Fibroblast of skin of left quadriceps (primary cell): ENCODE measurements around the gene ESR1.
"Not testable (repeated sequence)": the region's sequence is repeated elsewhere in the genome, so short reads cannot be mapped to it uniquely, and the experiment has no call there.

ENCODE experiments used
- DNase-seq, 2 experiments: peaks; one replicate each; pipeline ENCODE4 v3.0.0-alpha.2; 2013; ENCODE audit warnings: low read depth in 2 of 2

ESR1 gene

DNA sequence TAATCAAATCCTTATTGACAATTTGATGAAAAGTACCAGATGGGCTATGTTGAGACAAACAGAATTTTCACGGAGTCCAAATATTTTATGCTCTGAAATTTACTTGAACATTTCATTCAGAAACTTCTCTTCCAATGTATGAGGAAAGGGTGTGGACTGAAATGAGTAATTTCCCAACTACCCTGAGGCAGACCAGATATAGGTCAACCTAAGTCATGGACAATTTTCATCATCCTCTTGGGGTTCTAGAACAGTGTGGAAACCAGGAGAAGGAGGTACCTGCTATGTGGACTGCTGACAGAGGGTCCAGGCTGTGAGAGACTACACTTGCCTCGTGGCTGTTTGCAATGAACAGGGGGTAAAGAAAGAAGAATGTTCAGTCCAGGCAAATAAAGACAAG lies 323.0 kb downstream of the ESR1 start:
- DNase-seq, result no peak

GRCh38 chr6:152135755-152136448 lies 328.4 kb downstream of the ESR1 start:
- no peak for DNase-seq

GRCh38 chr6:152136449-152136825 lies 329.0 kb downstream of the ESR1 start:
- DNase-seq, result no peak

DNA sequence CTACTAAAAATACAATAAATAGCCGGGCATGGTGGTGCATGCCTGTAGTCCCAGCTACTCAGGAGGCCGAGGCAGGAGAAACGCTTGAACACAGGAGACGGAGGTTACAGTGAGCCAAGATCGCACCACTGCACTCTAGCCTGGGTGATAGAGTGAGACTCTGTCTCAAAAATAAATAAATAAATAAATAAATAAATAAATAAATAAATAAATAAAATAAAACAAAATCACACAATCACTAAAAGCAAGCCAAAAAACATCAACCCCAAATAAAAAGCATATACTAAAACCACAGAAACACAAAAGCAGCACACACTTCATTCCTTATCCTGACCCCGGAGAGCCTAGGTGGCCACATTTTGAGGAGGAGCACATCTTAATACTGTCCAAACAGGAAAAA lies 330.9 kb downstream of the ESR1 start:
- not testable (repeated sequence) for DNase-seq

DNA sequence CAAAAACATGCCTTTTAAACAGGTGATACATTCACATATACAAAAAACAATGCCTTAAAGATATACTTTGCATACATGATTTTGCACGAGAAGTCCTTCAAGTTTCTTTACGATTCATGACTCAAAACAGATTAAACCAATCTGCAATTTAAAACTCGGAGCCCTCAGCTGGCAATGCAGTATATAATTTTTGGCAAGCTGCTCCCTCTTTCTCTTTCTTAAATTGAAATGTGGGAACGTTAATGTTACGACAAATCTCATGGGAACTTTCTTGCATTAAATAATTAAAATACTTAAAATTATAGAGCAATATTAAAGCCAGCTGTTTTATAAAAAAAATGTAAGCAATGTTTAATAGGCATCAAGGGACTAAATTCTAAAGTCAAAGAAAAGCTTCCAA lies 334.6 kb downstream of the ESR1 start:
- DNase-seq, result peak; percentile 67 to 70

GRCh38 chr6:152143359-152143758 lies 335.9 kb downstream of the ESR1 start:
- no peak for DNase-seq

DNA sequence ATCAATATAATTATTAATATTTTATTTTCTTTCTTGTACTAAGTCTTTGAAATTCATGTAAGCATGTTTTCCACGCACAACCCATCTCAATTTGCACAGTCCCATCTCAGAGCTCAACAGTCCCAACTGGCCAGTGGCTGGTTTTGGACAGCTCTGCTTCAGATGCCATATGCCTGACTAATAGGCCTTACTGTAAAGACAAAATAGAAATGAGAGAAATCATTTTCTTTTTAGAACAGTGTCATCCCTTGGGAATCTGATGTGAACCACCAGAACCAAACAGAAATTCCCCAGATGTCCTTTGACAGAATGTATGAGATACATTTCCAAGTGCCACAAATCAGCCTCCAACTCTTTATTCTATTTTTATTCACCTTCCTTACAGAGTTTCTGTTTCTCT lies 338.9 kb downstream of the ESR1 start:
- DNase-seq, result peak; percentile 74 to 78

GRCh38 chr6:152147269-152147668 lies 339.8 kb downstream of the ESR1 start:
- no peak for DNase-seq

DNA sequence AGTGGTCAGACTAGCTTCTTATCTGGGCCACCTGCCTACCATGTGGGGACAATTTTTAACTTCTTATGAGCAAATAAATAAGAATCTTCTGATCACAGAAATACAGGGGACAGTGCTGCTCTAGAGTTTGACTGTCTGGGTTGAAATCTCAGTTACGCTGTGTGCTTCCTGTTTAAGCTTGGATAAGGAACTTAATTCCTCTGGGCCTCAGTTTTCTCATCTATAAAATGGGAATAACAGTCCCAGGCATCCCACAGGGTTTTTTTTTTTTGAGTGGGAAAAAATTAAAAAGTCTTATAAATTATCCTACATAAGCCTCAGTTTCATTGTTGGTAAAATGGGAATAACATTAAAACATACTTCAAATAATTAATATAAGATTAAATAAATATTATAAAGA lies 340.9 kb downstream of the ESR1 start:
- no peak for DNase-seq

GRCh38 chr6:152150196-152150595 lies 342.7 kb downstream of the ESR1 start:
- DNase-seq, result peak in 1 of 2 experiments; percentile 20

DNA sequence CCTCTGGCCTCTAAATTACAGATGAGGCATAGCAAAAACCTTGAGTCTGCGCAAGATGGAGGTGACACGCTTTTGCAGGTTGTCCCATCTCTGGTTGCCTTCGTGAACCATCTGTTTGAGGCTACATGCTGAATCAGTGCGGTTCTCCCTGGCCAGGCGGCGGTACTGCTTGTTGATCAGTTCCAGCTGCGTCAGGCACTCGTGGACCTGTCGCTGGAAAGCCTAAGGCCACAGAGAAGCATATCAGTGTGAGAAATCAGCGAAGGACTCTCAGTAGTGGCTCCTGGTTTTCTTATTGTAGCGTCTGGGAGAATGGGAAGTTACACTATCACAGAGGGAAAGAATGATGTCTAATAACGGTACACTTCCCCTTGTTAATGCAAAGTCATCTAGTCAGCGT lies 344.4 kb downstream of the ESR1 start:
- no peak for DNase-seq

DNA sequence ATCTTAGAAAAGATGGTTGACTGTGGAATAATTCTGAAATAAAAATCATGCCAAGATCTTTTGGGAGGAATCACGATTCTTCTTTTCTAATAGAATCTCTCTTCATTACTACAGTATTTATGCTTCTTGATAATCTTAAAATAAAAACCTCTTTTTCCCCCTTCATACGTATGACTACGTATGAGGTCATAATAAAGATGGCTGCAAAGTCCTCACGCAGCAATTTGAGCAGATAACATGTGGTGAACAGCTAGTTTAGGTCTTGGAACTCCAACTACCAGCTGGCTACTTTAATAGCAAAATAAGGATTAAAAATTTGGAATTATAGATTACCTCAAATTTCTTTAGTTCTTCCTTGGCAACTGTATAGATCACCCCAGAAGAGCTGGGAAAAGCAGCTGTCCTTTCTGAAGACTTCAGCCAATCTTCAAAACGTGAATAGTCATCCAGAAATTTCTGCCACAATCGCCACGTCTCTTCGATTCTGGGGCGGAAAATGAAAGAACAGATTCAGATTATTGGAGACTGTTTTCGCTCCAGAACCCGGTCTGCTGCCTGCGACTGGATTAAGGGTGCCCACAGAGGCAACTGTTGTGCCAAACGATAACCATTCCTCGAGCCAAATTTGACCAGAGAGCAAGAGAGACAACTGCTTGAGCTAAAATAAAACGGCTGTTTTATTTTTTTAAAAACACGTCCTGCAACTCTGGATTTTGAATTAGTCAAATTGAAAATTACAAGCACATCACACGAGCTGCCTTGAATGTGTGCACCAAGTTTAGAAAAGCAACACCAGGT lies 347.3 kb downstream of the ESR1 start:
- no peak for DNase-seq

GRCh38 chr6:152155792-152156191 lies 348.3 kb downstream of the ESR1 start:
- DNase-seq, result no peak

- no peak for DNase-seq
These were observed 352.9 kb downstream of the ESR1 start for GRCh38 chr6:152160346-152160745.

DNA sequence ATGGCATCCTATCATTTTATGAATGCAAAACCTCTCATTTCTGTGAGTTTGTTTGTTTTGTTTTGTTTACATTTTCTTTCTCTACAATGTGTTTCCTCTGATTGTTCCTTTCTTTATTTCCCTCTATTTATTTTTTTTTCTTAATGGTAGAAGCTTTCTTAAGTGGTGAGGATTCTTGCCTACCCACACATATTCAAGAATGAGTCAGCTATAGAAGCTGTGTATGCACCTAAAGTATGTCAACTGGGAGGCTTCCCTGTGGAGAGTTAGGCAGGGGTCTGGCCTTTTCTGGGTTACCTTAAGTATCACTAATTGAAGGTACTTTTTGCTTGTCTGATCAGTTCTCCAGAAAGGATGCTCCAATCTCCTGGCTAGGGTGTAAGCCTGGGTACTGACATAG lies 354.0 kb downstream of the ESR1 start:
- peak in 1 of 2 experiments; percentile 7 for DNase-seq

GRCh38 chr6:152164957-152165356 lies 357.5 kb downstream of the ESR1 start:
- no peak for DNase-seq

DNA sequence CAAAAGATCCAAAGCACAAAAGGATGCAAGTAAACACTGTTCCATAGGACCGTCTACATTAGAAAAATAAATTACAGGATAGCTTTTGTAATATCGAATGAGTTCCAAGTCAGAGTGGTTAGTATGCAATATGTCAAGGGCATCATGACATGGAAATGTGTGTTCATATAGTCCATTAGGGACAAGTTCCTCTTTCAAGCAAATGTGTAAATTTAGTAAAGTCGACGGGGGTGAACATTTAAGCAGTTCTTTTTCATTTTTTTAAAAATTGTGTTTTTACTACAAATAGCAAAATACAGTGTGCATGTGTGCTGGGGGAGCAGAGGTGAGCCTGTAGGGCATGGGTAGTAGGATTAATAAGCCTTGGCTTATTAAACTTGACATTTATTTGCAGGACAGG lies 359.0 kb downstream of the ESR1 start:
- DNase-seq, result no peak

GRCh38 chr6:152166897-152167296 lies 359.4 kb downstream of the ESR1 start:
- no peak for DNase-seq

DNA sequence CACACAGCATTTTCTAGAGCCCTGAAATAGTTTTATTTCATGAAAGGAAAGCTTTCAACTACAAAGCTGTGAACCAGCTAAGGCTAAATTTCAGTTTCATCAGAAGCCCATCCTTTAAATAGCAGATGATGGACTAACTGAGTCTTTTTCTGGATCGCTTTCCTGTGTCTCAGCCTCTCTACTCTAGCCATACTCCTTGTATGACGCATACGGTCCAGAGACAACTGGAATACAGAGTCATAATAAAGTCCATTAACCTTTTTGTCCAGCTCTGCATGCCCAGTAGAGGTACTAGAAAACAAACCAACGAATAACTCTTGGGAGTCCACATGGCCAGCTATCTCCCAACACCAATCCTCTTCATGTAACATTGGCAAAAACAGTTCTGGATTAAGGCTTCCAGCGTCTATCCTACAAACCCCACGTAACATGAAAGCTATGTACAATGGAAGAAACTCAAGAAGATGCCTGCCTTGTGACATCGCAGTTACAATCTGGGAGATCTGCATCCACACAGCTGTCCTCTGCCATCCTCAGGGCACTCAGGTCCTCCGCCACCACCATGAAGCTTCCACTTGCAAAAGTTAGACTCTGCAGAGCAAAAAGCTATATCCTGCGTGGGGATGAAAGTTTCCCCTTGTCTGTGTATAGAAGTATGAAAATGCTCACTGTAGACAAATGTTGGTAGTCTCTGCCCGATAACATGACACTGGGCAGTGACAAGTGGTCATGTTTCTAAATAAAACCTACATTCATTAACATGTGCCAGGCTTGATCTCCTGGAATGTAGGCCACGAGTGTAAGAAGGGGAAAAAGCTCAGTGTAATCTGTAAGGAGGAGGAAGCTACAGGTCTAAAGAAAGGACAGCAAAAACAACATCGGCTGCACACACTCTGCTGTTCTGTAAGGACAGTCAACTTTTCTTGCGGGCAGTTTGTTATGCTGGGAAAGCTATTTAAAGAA lies 360.4 kb downstream of the ESR1 start:
- no peak for DNase-seq

DNA sequence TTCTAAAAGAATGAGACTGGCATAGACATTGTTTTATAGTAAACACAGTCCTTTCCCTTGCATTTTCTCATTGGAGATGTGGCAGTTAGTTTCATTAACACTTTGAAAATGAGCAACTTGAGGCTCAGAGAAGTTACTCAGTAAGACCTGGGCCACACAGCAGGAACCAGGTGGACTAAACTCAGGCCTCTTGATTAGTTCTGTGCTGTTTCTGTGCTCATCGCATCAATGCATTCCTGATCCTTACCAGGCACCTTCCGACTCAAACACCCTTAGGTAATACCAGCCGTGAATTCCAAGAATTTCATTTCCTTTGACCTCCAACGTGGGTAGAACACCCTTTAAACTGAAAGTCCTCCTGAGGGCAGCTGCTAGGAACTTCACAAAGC lies 362.8 kb downstream of the ESR1 start:
- DNase-seq, result no peak

DNA sequence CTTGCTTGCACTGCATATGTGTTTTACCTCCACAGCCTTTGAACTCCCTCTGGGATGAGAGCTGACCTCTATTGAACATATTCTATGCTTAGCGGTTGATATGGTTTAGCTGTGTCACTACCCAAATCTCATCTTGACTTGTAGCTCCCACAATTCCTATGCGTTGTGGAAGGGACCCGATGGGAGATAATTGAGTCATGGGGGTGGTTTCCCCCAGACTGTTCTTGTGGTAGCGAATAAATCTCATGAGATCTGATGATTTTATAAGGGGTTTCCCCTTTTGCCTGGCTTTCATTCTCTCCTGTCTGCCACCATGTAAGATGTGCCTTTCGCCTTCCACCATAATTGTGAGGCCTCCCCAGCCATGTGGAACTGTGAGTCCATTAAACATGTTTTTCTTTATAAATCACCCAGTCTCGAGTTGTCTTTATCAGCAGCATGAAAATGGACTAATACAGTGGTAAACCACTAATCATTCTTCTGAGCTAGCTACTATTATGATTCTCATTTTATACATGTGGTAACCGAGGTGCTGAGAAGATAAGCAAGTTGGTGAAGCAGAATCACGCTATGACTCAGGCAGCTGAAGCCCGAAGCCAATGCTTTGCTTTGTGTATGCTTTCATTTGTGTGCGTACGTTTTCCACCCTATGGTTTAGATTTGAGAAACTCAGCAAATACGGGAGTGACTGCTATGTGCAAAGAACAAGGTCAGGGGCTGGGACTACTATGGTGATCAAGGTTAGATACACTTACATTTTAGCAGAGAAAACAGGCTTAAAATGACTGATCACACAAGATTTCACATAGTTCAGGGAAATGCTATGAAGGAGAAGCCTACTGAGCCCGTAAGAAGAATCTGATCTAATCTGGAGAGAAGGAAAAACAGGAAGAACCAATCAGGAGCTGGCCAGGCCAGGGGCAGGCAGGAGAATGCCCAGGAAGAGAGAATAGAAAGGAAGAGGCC lies 363.5 kb downstream of the ESR1 start:
- no peak for DNase-seq
